Glutamatergic neuron (in vitro differentiated cells): Measurements from ENCODE around the gene OCIAD2. TPM values are rescaled to one million over a fixed set of nuclear protein-coding genes. Genes with fewer than 3 reads are reported as not detected.
"Not testable (repeated sequence)": the region's sequence is repeated elsewhere in the genome, so short reads cannot be mapped to it uniquely, and the experiment has no call there.

Source experiments
- DNase-seq: peaks from one replicate; pipeline ENCODE4 v3.0.0; 2022
- H3K27ac Mint-ChIP-seq: one replicate; pipeline ENCODE4 v1.8.0; 2020; ENCODE audit warnings: mild to moderate bottlenecking, mixed read lengths, inconsistent platforms; ENCODE audit not compliant: unreplicated experiment
- H3K27me3 Mint-ChIP-seq: one replicate; pipeline ENCODE4 v1.8.0; 2020; ENCODE audit warnings: mild to moderate bottlenecking, moderate library complexity, mixed read lengths, inconsistent platforms; ENCODE audit not compliant: unreplicated experiment
- H3K36me3 Mint-ChIP-seq: one replicate; pipeline ENCODE4 v1.8.0; 2020; ENCODE audit warnings: mild to moderate bottlenecking, mixed read lengths, inconsistent platforms; ENCODE audit not compliant: unreplicated experiment
- H3K4me1 Mint-ChIP-seq: one replicate; pipeline ENCODE4 v1.8.0; 2020; ENCODE audit warnings: mild to moderate bottlenecking, low read depth, mixed read lengths, inconsistent platforms; ENCODE audit not compliant: unreplicated experiment
- H3K4me3 Mint-ChIP-seq: one replicate; pipeline ENCODE4 v1.8.0; 2020; ENCODE audit warnings: mild to moderate bottlenecking, mixed read lengths, inconsistent platforms; ENCODE audit not compliant: unreplicated experiment
- H3K9me3 Mint-ChIP-seq: one replicate; pipeline ENCODE4 v1.8.0; 2020; ENCODE audit warnings: mild to moderate bottlenecking, moderate library complexity, mixed read lengths, inconsistent platforms; ENCODE audit not compliant: unreplicated experiment
- total RNA-seq: library from RNA; stranded (reverse); fragmentation: NEBNext Ultra II Directional; extraction: Animal tissue kit (Norgen Biotek cat#: 25700); gene quantifications from one replicate; pipeline ENCODE4 v1.2.1, GENCODE V29; 2021; ENCODE audit not compliant: unreplicated experiment
- TF ChIP-seq, protein P1 (sequence below): fragments of 200-600 bp; sonication (generic); IDR thresholded peaks from one replicate; pipeline ENCODE4 v1.5.0; 2021; ENCODE audit not compliant: partially characterized antibody, unreplicated experiment

The OCIAD2 gene
- total RNA-seq, 1 donor from 2014 or later, result 66.7 TPM

DNA sequence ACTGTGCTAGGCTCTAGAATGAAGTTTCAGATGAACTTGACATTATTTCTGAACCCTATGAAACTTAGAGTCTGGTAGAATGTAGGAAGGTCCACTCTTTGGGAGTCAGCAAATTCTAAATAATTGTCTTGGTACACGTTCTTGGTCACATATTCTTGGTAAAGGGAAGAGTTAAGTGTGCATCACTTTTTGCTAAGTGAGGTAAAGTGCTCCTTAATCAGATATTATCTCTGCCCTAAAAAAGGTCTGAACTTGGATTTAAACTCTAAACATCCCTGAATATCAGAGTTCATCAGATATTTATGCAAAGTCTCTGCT, 7.2 kb downstream of the OCIAD2 start:
- TF ChIP-seq, protein P1, sequence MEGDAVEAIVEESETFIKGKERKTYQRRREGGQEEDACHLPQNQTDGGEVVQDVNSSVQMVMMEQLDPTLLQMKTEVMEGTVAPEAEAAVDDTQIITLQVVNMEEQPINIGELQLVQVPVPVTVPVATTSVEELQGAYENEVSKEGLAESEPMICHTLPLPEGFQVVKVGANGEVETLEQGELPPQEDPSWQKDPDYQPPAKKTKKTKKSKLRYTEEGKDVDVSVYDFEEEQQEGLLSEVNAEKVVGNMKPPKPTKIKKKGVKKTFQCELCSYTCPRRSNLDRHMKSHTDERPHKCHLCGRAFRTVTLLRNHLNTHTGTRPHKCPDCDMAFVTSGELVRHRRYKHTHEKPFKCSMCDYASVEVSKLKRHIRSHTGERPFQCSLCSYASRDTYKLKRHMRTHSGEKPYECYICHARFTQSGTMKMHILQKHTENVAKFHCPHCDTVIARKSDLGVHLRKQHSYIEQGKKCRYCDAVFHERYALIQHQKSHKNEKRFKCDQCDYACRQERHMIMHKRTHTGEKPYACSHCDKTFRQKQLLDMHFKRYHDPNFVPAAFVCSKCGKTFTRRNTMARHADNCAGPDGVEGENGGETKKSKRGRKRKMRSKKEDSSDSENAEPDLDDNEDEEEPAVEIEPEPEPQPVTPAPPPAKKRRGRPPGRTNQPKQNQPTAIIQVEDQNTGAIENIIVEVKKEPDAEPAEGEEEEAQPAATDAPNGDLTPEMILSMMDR, result no peak
- peaks cover 7% of the 10 kb centered on the region for H3K36me3 Mint-ChIP-seq
- no peak for DNase-seq
- H3K4me1 Mint-ChIP-seq, result no peaks in the 10 kb centered on the region
- no peak overlapping the region for H3K4me3 Mint-ChIP-seq
- no peak overlapping the region for H3K27ac Mint-ChIP-seq
- peaks cover 2% of the 10 kb centered on the region for H3K9me3 Mint-ChIP-seq
- H3K27me3 Mint-ChIP-seq, result no peaks in the 10 kb centered on the region

DNA sequence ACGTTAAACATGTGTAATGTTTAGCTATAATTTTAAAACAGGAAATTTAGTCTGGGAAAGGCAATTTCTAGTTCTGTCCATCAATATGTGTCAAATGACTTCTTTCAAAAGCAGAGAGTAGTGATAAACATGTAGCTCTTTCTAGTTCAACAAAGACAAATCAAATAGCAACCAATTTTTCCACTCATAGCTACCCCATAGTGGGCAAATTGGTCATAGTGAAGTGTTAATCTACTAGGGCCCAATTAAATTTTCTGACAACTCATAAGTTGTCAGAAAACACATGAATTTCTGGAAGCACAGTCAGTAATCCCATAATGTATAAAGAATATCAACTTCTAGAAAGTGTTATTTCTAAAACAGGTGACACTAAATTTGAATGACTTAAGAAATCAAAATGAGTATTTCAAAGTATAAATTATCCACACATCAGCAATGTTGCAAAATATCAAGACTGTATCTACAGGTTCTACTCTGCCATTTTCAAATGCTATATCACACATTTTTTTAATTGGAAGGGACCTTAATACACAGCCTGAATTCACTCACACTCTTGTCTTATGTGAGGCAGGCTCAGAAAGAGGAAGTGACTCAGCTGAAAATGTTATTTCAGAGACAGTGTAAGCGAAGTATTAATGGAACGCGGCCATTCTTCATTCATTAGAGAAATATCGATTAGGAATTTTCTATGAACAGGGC, 7.7 kb downstream of the OCIAD2 start:
- Mint-ChIP-seq H3K27ac (no peak overlapping the region), H3K4me1 (no peaks in the 10 kb centered on the region), H3K9me3 (peaks cover 2% of the 10 kb centered on the region), H3K36me3 (peaks cover 7% of the 10 kb centered on the region), H3K4me3 (no peak overlapping the region), H3K27me3 (no peaks in the 10 kb centered on the region)
- DNase-seq, result no peak
- TF ChIP-seq, protein P1, result no peak

DNA sequence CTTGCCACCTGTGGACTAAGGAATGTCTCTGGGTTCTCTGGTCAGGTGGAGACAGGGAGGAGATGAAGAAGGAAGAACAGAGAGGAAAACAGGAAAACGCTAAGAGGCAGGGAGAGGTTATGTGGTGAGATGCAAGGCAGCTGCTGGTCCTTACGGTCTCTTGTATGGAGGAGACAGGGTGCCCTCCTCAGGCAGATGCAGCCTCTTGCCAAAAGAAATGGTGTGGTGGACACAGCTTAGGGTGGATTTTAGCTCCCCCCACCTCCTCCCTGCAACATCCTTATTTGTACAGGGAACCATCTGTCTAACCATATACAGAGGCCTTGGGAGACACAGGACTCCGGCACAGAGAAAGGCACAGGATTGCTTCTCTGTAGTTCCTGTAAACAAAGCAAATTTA, 9.7 kb downstream of the OCIAD2 start:
- H3K27ac Mint-ChIP-seq, result no peak overlapping the region
- peaks cover 5% of the 10 kb centered on the region for H3K4me1 Mint-ChIP-seq
- no peaks in the 10 kb centered on the region for H3K27me3 Mint-ChIP-seq
- TF ChIP-seq, protein P1, result no peak
- DNase-seq, result no peak
- H3K4me3 Mint-ChIP-seq, result no peak overlapping the region
- peaks cover 14% of the 10 kb centered on the region for H3K36me3 Mint-ChIP-seq
- H3K9me3 Mint-ChIP-seq, result no peaks in the 10 kb centered on the region

DNA sequence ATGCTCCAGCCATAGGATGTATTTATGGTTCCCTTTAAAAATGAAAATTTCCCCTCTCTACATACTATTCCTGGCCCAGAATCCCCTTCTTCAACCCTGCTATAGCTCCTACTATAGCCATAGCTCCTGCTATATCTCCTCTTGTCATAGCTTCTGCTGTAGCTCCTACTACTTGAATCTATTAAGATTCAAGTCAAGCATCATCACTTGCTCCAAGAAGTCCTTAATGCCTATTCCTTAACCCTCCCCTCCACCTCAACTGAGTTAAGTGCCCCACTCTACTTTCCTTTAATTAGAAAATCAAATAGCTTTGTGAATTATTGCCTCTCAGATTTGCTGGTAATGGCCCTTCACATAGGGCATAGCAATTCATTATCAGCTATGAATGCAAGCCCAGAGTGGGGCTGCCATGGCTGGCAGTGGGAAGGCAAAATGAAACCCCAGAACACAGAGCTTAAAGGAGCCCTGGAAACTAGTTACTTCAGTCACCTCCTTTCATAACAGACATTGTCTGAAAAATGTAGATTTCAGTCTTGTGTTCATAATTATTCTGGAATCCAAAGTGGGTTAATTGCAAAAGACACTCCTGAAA, 15.4 kb downstream of the OCIAD2 start:
- peaks cover 6% of the 10 kb centered on the region for H3K9me3 Mint-ChIP-seq
- H3K4me3 Mint-ChIP-seq, result no peak overlapping the region
- peaks cover 2% of the 10 kb centered on the region for H3K27me3 Mint-ChIP-seq
- no peak for DNase-seq
- TF ChIP-seq, protein P1, result no peak
- H3K36me3 Mint-ChIP-seq, result peaks cover 22% of the 10 kb centered on the region
- peaks cover 5% of the 10 kb centered on the region for H3K4me1 Mint-ChIP-seq
- H3K27ac Mint-ChIP-seq, result no peak overlapping the region

DNA sequence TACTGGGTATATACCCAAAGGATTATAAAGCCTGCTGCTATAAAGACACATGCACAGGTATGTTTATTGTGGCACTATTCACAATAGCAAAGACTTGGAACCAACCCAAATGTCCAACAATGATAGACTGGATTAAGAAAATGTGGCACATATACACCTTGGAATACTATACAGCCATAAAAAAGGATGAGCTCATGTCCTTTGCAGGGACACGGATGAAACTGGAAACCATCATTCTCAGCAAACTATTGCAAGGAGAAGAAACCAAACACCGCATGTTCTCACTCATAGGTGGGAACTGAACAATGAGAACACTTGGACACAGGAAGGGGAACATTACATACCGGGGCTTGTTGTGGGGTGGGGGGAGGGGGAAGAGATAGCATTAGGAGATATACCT, 16.8 kb downstream of the OCIAD2 start:
- H3K27ac Mint-ChIP-seq, DNase-seq, H3K27me3 Mint-ChIP-seq, H3K4me1 Mint-ChIP-seq, H3K4me3 Mint-ChIP-seq, H3K9me3 Mint-ChIP-seq: not testable (repeated sequence)
- H3K36me3 Mint-ChIP-seq, result peaks cover 22% of the 10 kb centered on the region

DNA sequence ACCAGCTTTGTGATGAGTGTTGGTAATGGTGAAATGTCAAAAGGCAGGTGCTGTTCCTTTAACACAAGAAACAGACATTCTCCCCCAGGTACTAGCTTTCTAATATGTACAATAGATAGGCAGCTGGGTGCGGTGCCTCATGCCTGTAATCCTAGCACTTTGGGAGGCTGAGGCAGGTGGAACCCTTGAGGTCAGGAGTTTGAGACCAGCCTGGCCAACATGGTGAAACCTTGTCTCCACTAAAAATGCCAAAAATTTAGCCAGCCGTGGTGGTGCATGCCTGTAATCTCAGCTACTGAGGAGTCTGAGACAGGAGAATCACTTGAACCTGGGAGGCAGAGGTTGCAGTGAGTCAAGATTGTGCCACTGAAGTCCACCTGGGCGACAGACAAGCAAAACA, 24.9 kb downstream of the OCIAD2 start:
- H3K27me3 Mint-ChIP-seq, H3K27ac Mint-ChIP-seq, H3K36me3 Mint-ChIP-seq, H3K4me1 Mint-ChIP-seq, H3K4me3 Mint-ChIP-seq, H3K9me3 Mint-ChIP-seq, DNase-seq: not testable (repeated sequence)
